DOHH2 (cell line): Measurements from ENCODE around the gene NDUFB11.

Experiments used
- CTCF ChIP-seq: fragments of 200-600 bp; sonication (generic); IDR thresholded peaks from one replicate; pipeline ENCODE4 v1.5.1; 2014; ENCODE audit warnings: antibody characterized with exemption, mild to moderate bottlenecking, low read depth, low read length; ENCODE audit not compliant: poor library complexity, severe bottlenecking
- EZH2phosphoT487 ChIP-seq: fragments of 200-600 bp; sonication (generic); IDR thresholded peaks from 2 replicates; pipeline ENCODE4 v1.6.1; 2017; ENCODE audit warnings: borderline replicate concordance, mild to moderate bottlenecking, antibody characterized with exemption, low read length, moderate library complexity, mixed read lengths

- TF ChIP-seq CTCF (no peak), EZH2phosphoT487 (no peak)
Observed at GRCh38 chrX:47164420-47164819, 19.9 kb upstream of the NDUFB11 start.
